Stimulated activated memory B cell treated with anti-CD40 and anti-IgM and Interleukin-4, amounts not matched to agents 10 μg/mL and 1 μg/mL and 100 μg/mL, for 72 hours (primary cell): Measurements from ENCODE around the gene ZSCAN23.
"Not testable (repeated sequence)": the region's sequence is repeated elsewhere in the genome, so short reads cannot be mapped to it uniquely, and the experiment has no call there.

Experiments
- ATAC-seq: fragments of 150-1000 bp; cut with Tn5 transposase; 2 replicates; pipeline ENCODE4 v1.10.0; 2021
- H3K27ac Mint-ChIP-seq: one replicate; pipeline ENCODE4 v1.8.0; 2022; ENCODE audit warnings: mild to moderate bottlenecking, mixed read lengths
- H3K27me3 Mint-ChIP-seq: one replicate; pipeline ENCODE4 v1.8.0; 2022; ENCODE audit warnings: mixed read lengths
- H3K36me3 Mint-ChIP-seq: one replicate; pipeline ENCODE4 v1.8.0; 2022; ENCODE audit warnings: mixed read lengths
- H3K4me1 Mint-ChIP-seq: one replicate; pipeline ENCODE4 v1.8.0; 2022; ENCODE audit warnings: mixed read lengths
- H3K4me3 Mint-ChIP-seq: one replicate; pipeline ENCODE4 v1.8.0; 2022; ENCODE audit warnings: mild to moderate bottlenecking, moderate library complexity, mixed read lengths
- H3K9me3 Mint-ChIP-seq: one replicate; pipeline ENCODE4 v1.8.0; 2022; ENCODE audit warnings: mixed read lengths

The ZSCAN23 gene

GRCh38 chr6:28443112-28443773 lies at the start of gene ZSCAN23:
ZSCAN23 (minus strand) TSS chr6:28443491; CDS start chr6:28436266, 7,225 bp downstream.
- Mint-ChIP-seq H3K27me3 (peaks cover 44% of the 10 kb centered on the region), H3K4me3 (peak within 1 kb of the TSS; percentile 97), H3K27ac (peak within 1 kb of the TSS; percentile 72), H3K36me3 (no peaks in the 10 kb centered on the region), H3K9me3 (peaks cover 7% of the 10 kb centered on the region), H3K4me1 (peaks cover 15% of the 10 kb centered on the region)
- peak; percentile 79 for ATAC-seq

- Mint-ChIP-seq H3K4me3 (no peak overlapping the region), H3K36me3 (no peaks in the 10 kb centered on the region), H3K4me1 (peaks cover 24% of the 10 kb centered on the region), H3K27me3 (peaks cover 89% of the 10 kb centered on the region), H3K9me3 (no peaks in the 10 kb centered on the region), H3K27ac (no peak overlapping the region)
- ATAC-seq, result no peak
Measured at GRCh38 chr6:28491984-28492317, 48.7 kb upstream of the ZSCAN23 start.

- H3K4me3 Mint-ChIP-seq, result peak overlapping the region; percentile 60
- H3K36me3 Mint-ChIP-seq, result no peaks in the 10 kb centered on the region
- ATAC-seq, result no peak
- H3K4me1 Mint-ChIP-seq, result peaks cover 24% of the 10 kb centered on the region
- H3K9me3 Mint-ChIP-seq, result no peaks in the 10 kb centered on the region
- H3K27ac Mint-ChIP-seq, result no peak overlapping the region
- H3K27me3 Mint-ChIP-seq, result peaks cover 77% of the 10 kb centered on the region
Measured at GRCh38 chr6:28490205-28490890, 47.1 kb upstream of the ZSCAN23 start.

- peaks cover 24% of the 10 kb centered on the region for H3K4me1 Mint-ChIP-seq
- H3K27me3 Mint-ChIP-seq, result peaks cover 69% of the 10 kb centered on the region
- no peaks in the 10 kb centered on the region for H3K36me3 Mint-ChIP-seq
- H3K4me3 Mint-ChIP-seq, result peak overlapping the region; percentile 60
- no peak for ATAC-seq
- no peak overlapping the region for H3K27ac Mint-ChIP-seq
- H3K9me3 Mint-ChIP-seq, result no peaks in the 10 kb centered on the region
Measured at GRCh38 chr6:28489366-28490204, 46.3 kb upstream of the ZSCAN23 start.

GRCh38 chr6:28488916-28489365 lies 45.6 kb upstream of the ZSCAN23 start:
- peaks cover 63% of the 10 kb centered on the region for H3K27me3 Mint-ChIP-seq
- H3K36me3 Mint-ChIP-seq, result no peaks in the 10 kb centered on the region
- peak overlapping the region; percentile 49 for H3K4me3 Mint-ChIP-seq
- ATAC-seq, result no peak
- peaks cover 24% of the 10 kb centered on the region for H3K4me1 Mint-ChIP-seq
- H3K9me3 Mint-ChIP-seq, result no peaks in the 10 kb centered on the region
- H3K27ac Mint-ChIP-seq, result no peak overlapping the region

- H3K27ac Mint-ChIP-seq, result no peak overlapping the region
- H3K27me3 Mint-ChIP-seq, result peaks cover 47% of the 10 kb centered on the region
- ATAC-seq, result no peak
- H3K9me3 Mint-ChIP-seq, result no peaks in the 10 kb centered on the region
- H3K36me3 Mint-ChIP-seq, result no peaks in the 10 kb centered on the region
- no peak overlapping the region for H3K4me3 Mint-ChIP-seq
- H3K4me1 Mint-ChIP-seq, result peaks cover 24% of the 10 kb centered on the region
Measured at GRCh38 chr6:28486988-28487742, 43.9 kb upstream of the ZSCAN23 start.

- peaks cover 47% of the 10 kb centered on the region for H3K27me3 Mint-ChIP-seq
- peaks cover 18% of the 10 kb centered on the region for H3K4me1 Mint-ChIP-seq
- ATAC-seq, result no peak
- H3K9me3 Mint-ChIP-seq, result no peaks in the 10 kb centered on the region
- no peaks in the 10 kb centered on the region for H3K36me3 Mint-ChIP-seq
- H3K4me3 Mint-ChIP-seq, result no peak overlapping the region
- H3K27ac Mint-ChIP-seq, result no peak overlapping the region
Measured at GRCh38 chr6:28486533-28486932, 43.2 kb upstream of the ZSCAN23 start.

- no peak overlapping the region for H3K27ac Mint-ChIP-seq
- H3K27me3 Mint-ChIP-seq, result peaks cover 44% of the 10 kb centered on the region
- peaks cover 11% of the 10 kb centered on the region for H3K4me1 Mint-ChIP-seq
- no peak overlapping the region for H3K4me3 Mint-ChIP-seq
- no peak for ATAC-seq
- no peaks in the 10 kb centered on the region for H3K36me3 Mint-ChIP-seq
- H3K9me3 Mint-ChIP-seq, result no peaks in the 10 kb centered on the region
Measured at GRCh38 chr6:28485482-28485881, 42.2 kb upstream of the ZSCAN23 start.

- no peak for ATAC-seq
- Mint-ChIP-seq H3K27me3 (peaks cover 56% of the 10 kb centered on the region), H3K4me3 (no peak overlapping the region), H3K36me3 (no peaks in the 10 kb centered on the region), H3K9me3 (no peaks in the 10 kb centered on the region), H3K27ac (no peak overlapping the region), H3K4me1 (no peaks in the 10 kb centered on the region)
Measured at GRCh38 chr6:28480253-28480932, 37.1 kb upstream of the ZSCAN23 start.

GRCh38 chr6:28478518-28478917 lies 35.2 kb upstream of the ZSCAN23 start:
- Mint-ChIP-seq H3K27me3 (peaks cover 65% of the 10 kb centered on the region), H3K4me3 (no peak overlapping the region), H3K27ac (no peak overlapping the region), H3K4me1 (no peaks in the 10 kb centered on the region), H3K9me3 (no peaks in the 10 kb centered on the region), H3K36me3 (no peaks in the 10 kb centered on the region)
- no peak for ATAC-seq

- ATAC-seq, result no peak
- Mint-ChIP-seq H3K27ac (no peak overlapping the region), H3K4me3 (no peak overlapping the region), H3K9me3 (peaks cover 3% of the 10 kb centered on the region), H3K27me3 (peaks cover 58% of the 10 kb centered on the region), H3K36me3 (no peaks in the 10 kb centered on the region), H3K4me1 (no peaks in the 10 kb centered on the region)
Measured at GRCh38 chr6:28474441-28475219, 31.3 kb upstream of the ZSCAN23 start.

- H3K9me3 Mint-ChIP-seq, H3K36me3 Mint-ChIP-seq, ATAC-seq, H3K4me3 Mint-ChIP-seq, H3K27ac Mint-ChIP-seq, H3K4me1 Mint-ChIP-seq: not testable (repeated sequence)
- H3K27me3 Mint-ChIP-seq, result peaks cover 37% of the 10 kb centered on the region
Measured at GRCh38 chr6:28469153-28469745, 26.0 kb upstream of the ZSCAN23 start.

- no peak for ATAC-seq
- H3K27me3 Mint-ChIP-seq, result peaks cover 48% of the 10 kb centered on the region
- H3K4me3 Mint-ChIP-seq, result no peak overlapping the region
- H3K27ac Mint-ChIP-seq, result no peak overlapping the region
- no peaks in the 10 kb centered on the region for H3K36me3 Mint-ChIP-seq
- H3K4me1 Mint-ChIP-seq, result no peaks in the 10 kb centered on the region
- H3K9me3 Mint-ChIP-seq, result peaks cover 3% of the 10 kb centered on the region
Measured at GRCh38 chr6:28468056-28468455, 24.8 kb upstream of the ZSCAN23 start.

- no peak for ATAC-seq
- no peaks in the 10 kb centered on the region for H3K4me1 Mint-ChIP-seq
- peaks cover 62% of the 10 kb centered on the region for H3K27me3 Mint-ChIP-seq
- H3K9me3 Mint-ChIP-seq, result no peaks in the 10 kb centered on the region
- H3K27ac Mint-ChIP-seq, result no peak overlapping the region
- H3K36me3 Mint-ChIP-seq, result no peaks in the 10 kb centered on the region
- H3K4me3 Mint-ChIP-seq, result no peak overlapping the region
Measured at GRCh38 chr6:28462401-28462800, 19.1 kb upstream of the ZSCAN23 start.
